ENCODE measurements around the gene LTF.

Gene LTF

GRCh38 chr3:46468753-46469600 lies 4.3 kb upstream of the LTF start:
- DNase-seq (ENCODE audit: low spot score), result no peak

GRCh38 chr3:46467562-46467961 lies 2.9 kb upstream of the LTF start:
- DNase-seq (ENCODE audit: low spot score), result no peak

GRCh38 chr3:46466871-46467403 lies 2.2 kb upstream of the LTF start:
- no peak for DNase-seq (ENCODE audit: low spot score)

- DNase-seq (ENCODE audit: low spot score), result no peak
Observed at GRCh38 chr3:46466273-46466672, 1.6 kb upstream of the LTF start.

- no peak for DNase-seq (ENCODE audit: low spot score)
Observed at GRCh38 chr3:46465196-46465520, 453 bp upstream of the LTF start.

- no peak for DNase-seq (ENCODE audit: low spot score)
Observed at GRCh38 chr3:46463868-46464241, 850 bp downstream of the LTF start.

- DNase-seq (ENCODE audit: low spot score), result no peak
Observed at GRCh38 chr3:46463120-46463867, 1.4 kb downstream of the LTF start.

GRCh38 chr3:46462511-46462910 lies 2.2 kb downstream of the LTF start:
- DNase-seq (ENCODE audit: low spot score), result no peak

GRCh38 chr3:46462111-46462510 lies 2.6 kb downstream of the LTF start:
- no peak for DNase-seq (ENCODE audit: low spot score)

- no peak for DNase-seq (ENCODE audit: low spot score)
Observed at GRCh38 chr3:46460051-46460450, 4.7 kb downstream of the LTF start.

GRCh38 chr3:46456118-46456517 lies 8.6 kb downstream of the LTF start:
- DNase-seq (ENCODE audit: low spot score), result no peak

- DNase-seq (ENCODE audit: low spot score), result no peak
Observed at GRCh38 chr3:46455231-46456115, 9.2 kb downstream of the LTF start.

GRCh38 chr3:46454606-46455005 lies 10.1 kb downstream of the LTF start:
- DNase-seq (ENCODE audit: low spot score), result no peak

GRCh38 chr3:46454209-46454595 lies 10.5 kb downstream of the LTF start:
- no peak for DNase-seq (ENCODE audit: low spot score)

GRCh38 chr3:46453526-46454208 lies 11.0 kb downstream of the LTF start:
- DNase-seq (ENCODE audit: low spot score), result no peak

GRCh38 chr3:46449755-46450552 lies 14.8 kb downstream of the LTF start:
- peak; percentile 63 for DNase-seq (ENCODE audit: low spot score)

- DNase-seq (ENCODE audit: low spot score), result no peak
Observed at GRCh38 chr3:46448721-46449120, 16.0 kb downstream of the LTF start.

- no peak for DNase-seq (ENCODE audit: low spot score)
Observed at GRCh38 chr3:46447228-46447985, 17.3 kb downstream of the LTF start.

- DNase-seq (ENCODE audit: low spot score), result no peak
Observed at GRCh38 chr3:46442576-46443530, 21.9 kb downstream of the LTF start.
